HCT116 (cell line): ENCODE results near the gene USP33. TPM values are rescaled to one million over a fixed set of nuclear protein-coding genes. Genes with fewer than 3 reads are reported as not detected.

Source experiments
- ATAC-seq: fragments of 200-7000 bp; cut with Tn5 transposase; 2 replicates; pipeline ENCODE4 v1.9.1; 2020; ENCODE audit warnings: mild to moderate bottlenecking, moderate library complexity
- BruUV-seq: library from RNA; stranded (reverse); fragments of 400-500 nt; replicated peaks from 2 replicates; lab custom pipeline; 2021; lab: Mats Ljungman, UMichigan
- CTCF ChIA-PET: fragments of 300-600 bp; sonication (Branson Sonifier 250); formaldehyde crosslinking; loops from one replicate; lab custom pipeline; 2021; ENCODE audit warnings: antibody characterized with exemption; lab: Charles Lee
- POLR2A ChIA-PET: fragments of 300-600, 350-600 bp; sonication (Branson Sonifier 250); formaldehyde crosslinking; loops from one replicate; lab custom pipeline; 2021; ENCODE audit warnings: antibody characterized with exemption; lab: Charles Lee
- RAD21 ChIA-PET, 2 experiments: fragments of 300-600 bp; sonication (Branson Sonifier 250); formaldehyde crosslinking; loops; one replicate each; lab custom pipeline; 2023; ENCODE audit warnings: low total read pairs in 2 of 2; ENCODE audit not compliant: uncharacterized antibody in 2 of 2, unreplicated experiment in 2 of 2, low non-redundant PET in 1 of 2; lab: Charles Lee
- DNase-seq: peaks from one replicate; pipeline ENCODE4 v3.0.0-alpha.2; 2010; ENCODE audit warnings: low read depth, low spot score
- H2AFZ ChIP-seq: fragments of 200-600 bp; shearing (Covaris generic), sonication (generic); 2 replicates; pipeline ENCODE4 v1.6.1; 2017; ENCODE audit warnings: low read depth, mixed run types, mixed read lengths, antibody characterized with exemption, low read length; ENCODE audit not compliant: poor library complexity, severe bottlenecking
- H3K27ac ChIP-seq: 2 replicates; pipeline ENCODE4 v1.5.1; 2012; ENCODE audit warnings: low read depth, low read length
- H3K27me3 ChIP-seq: fragments of 200-600 bp; sonication (generic); 2 replicates; pipeline ENCODE4 v1.6.1; 2016; ENCODE audit warnings: mixed run types, low read length, mixed read lengths; ENCODE audit not compliant: insufficient read depth
- H3K36me3 ChIP-seq, 2 experiments: fragments of 200-500 bp in 1 of 2; fragments of 200-600 bp in 1 of 2; sonication (Bioruptor generic) in 1 of 2; sonication (generic) in 1 of 2; 2 replicates each; pipeline versions ENCODE4 v1.5.1 to v1.6.1; 2014 to 2016; ENCODE audit warnings: low read length in 2 of 2, inconsistent platforms in 1 of 2, mixed read lengths in 1 of 2, mixed run types in 1 of 2; ENCODE audit not compliant: insufficient read depth in 2 of 2, control insufficient read depth in 1 of 2
- H3K4me1 ChIP-seq, 2 experiments: fragments of 200-600 bp in 1 of 2; sonication (generic) in 1 of 2; 2 replicates each; pipeline versions ENCODE4 v1.5.1 to v1.6.1; 2012 to 2017; ENCODE audit warnings: low read length in 2 of 2, inconsistent platforms in 1 of 2, mild to moderate bottlenecking in 1 of 2, mixed read lengths in 1 of 2, mixed run types in 1 of 2, moderate library complexity in 1 of 2; ENCODE audit not compliant: insufficient read depth in 2 of 2, control insufficient read depth in 1 of 2
- H3K4me2 ChIP-seq: fragments of 200-600 bp; sonication (generic); 2 replicates; pipeline ENCODE4 v1.6.1; 2017; ENCODE audit warnings: mixed run types, low read length, mixed read lengths
- H3K4me3 ChIP-seq, 2 experiments: fragments of 200-600 bp in 1 of 2; sonication (generic) in 1 of 2; replicated peaks in 1 of 2; 2 replicates each; pipeline ENCODE4 v1.5.1; 2011 to 2016; ENCODE audit warnings: low read length in 2 of 2, control low read depth in 1 of 2, low read depth in 1 of 2, mild to moderate bottlenecking in 1 of 2, mixed read lengths in 1 of 2, mixed run types in 1 of 2
- H3K79me2 ChIP-seq: fragments of 200-600 bp; sonication (generic); 2 replicates; pipeline ENCODE4 v1.6.1; 2017; ENCODE audit warnings: mild to moderate bottlenecking, mixed run types, low read length, moderate library complexity, mixed read lengths; ENCODE audit not compliant: insufficient read depth
- H3K9ac ChIP-seq: fragments of 200-600 bp; sonication (generic); 2 replicates; pipeline ENCODE4 v1.6.1; 2016; ENCODE audit warnings: low read length, mixed read lengths
- H3K9me2 ChIP-seq: fragments of 200-600 bp; sonication (generic), shearing (Covaris generic); 2 replicates; pipeline ENCODE4 v1.6.1; 2017; ENCODE audit warnings: mixed run types, mild to moderate bottlenecking, moderate library complexity; ENCODE audit not compliant: insufficient read depth
- H3K9me3 ChIP-seq, 2 experiments: fragments of 200-500 bp in 1 of 2; fragments of 200-600 bp in 1 of 2; sonication (Bioruptor generic) in 1 of 2; sonication (generic) in 1 of 2; 2 replicates each; pipeline ENCODE4 v1.6.1; 2014 to 2017; ENCODE audit warnings: low read length in 2 of 2, mixed read lengths in 2 of 2, inconsistent platforms in 1 of 2, low read depth in 1 of 2, mild to moderate bottlenecking in 1 of 2, mixed run types in 1 of 2, moderate library complexity in 1 of 2; ENCODE audit not compliant: control insufficient read depth in 1 of 2, insufficient read depth in 1 of 2
- H4K20me1 ChIP-seq: fragments of 200-600 bp; sonication (generic), shearing (Covaris generic); 2 replicates; pipeline ENCODE4 v1.6.1; 2017; ENCODE audit warnings: mixed run types, mild to moderate bottlenecking, moderate library complexity; ENCODE audit not compliant: insufficient read depth
- ATF3 ChIP-seq: IDR thresholded peaks from 2 replicates; pipeline ENCODE4 v1.6.1; 2012
- CBX3 ChIP-seq: IDR thresholded peaks from 2 replicates; pipeline ENCODE4 v1.6.1; 2012; ENCODE audit warnings: low read depth
- EZH2phosphoT487 ChIP-seq: fragments of 200-600 bp; IDR thresholded peaks from 2 replicates; pipeline ENCODE4 v1.6.1; 2018; ENCODE audit warnings: antibody characterized with exemption, borderline replicate concordance
- FOSL1 ChIP-seq: IDR thresholded peaks from 2 replicates; pipeline ENCODE4 v1.6.1; 2012; ENCODE audit warnings: low read depth
- JUND ChIP-seq: IDR thresholded peaks from 2 replicates; pipeline ENCODE4 v1.6.1; 2012
- POLR2A ChIP-seq: IDR thresholded peaks from 2 replicates; pipeline ENCODE4 v1.7.0; 2011; ENCODE audit warnings: borderline replicate concordance; ENCODE audit not compliant: insufficient read depth, insufficient read length; ENCODE audit errors: extremely low read depth
- SP1 ChIP-seq: IDR thresholded peaks from 2 replicates; pipeline ENCODE4 v1.6.1; 2012; ENCODE audit warnings: low read depth
- SRF ChIP-seq: IDR thresholded peaks from 2 replicates; pipeline ENCODE4 v1.6.1; 2012; ENCODE audit warnings: low read depth
- TCF7L2 ChIP-seq: IDR thresholded peaks from 2 replicates; pipeline ENCODE4 v1.7.0; 2011; ENCODE audit warnings: borderline replicate concordance, inconsistent platforms; ENCODE audit not compliant: insufficient read depth, insufficient read length; ENCODE audit errors: extremely low read depth
- ZBTB33 ChIP-seq: IDR thresholded peaks from 2 replicates; pipeline ENCODE4 v1.6.1; 2011; ENCODE audit warnings: mild to moderate bottlenecking, low read length, moderate library complexity; ENCODE audit not compliant: insufficient replicate concordance; ENCODE audit errors: extremely low read depth
- intact Hi-C: fragments of 100-400 bp; cut with micrococcal nuclease; formaldehyde crosslinking; loops from 2 replicates; pipeline ENCODE4 v1.10.0; 2022
- total RNA-seq: library from RNA; stranded (reverse); gene quantifications from one replicate; pipeline ENCODE4 v1.2.1, GENCODE V29; 2021; ENCODE audit not compliant: unreplicated experiment
- TF ChIP-seq, protein P1 (sequence below): IDR thresholded peaks from 2 replicates; pipeline ENCODE4 v1.6.1; 2012
- TF ChIP-seq, protein P2 (sequence below), 3 experiments: fragments of 200-600 bp in 1 of 3; sonication (generic) in 1 of 3; IDR thresholded peaks in 2 of 3; conservative IDR thresholded peaks in 1 of 3; 2 replicates each; pipeline ENCODE4 v1.5.1; 2012 to 2017; ENCODE audit warnings: low read depth in 2 of 3, low read length in 2 of 3, antibody characterized with exemption in 1 of 3, borderline replicate concordance in 1 of 3, control low read depth in 1 of 3, mild to moderate bottlenecking in 1 of 3, mixed read lengths in 1 of 3, mixed run types in 1 of 3, moderate library complexity in 1 of 3; ENCODE audit not compliant: insufficient read depth in 1 of 3

The USP33 gene
- total RNA-seq, 1 experiment from 2014 or later = 46.1 TPM

DNA sequence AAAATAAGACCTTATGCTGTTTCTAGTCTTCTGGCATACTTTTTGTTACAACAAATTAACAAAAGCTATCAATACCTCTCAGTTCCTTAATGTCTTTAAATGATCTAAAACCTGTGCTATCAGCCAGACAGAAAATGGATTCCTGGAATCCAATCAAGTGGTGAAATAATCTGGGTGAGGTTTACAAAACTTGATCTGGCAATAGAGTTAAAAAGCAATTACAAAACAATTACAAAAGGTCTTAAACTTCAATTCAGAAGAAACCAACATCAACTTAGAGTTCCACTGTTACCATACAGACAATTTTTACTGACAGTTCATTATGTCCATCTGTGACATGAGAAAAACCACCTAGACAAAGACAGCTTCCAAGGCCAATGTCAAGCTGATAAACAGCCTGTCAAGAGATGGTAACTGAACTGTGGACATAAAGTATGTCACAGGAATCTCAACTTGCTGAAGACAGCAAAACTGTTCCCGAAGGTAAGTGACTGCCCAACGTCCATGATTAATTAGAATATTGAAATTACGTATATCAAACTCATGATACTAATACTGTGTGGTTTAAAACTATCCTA lies 94.6 kb downstream of the USP33 start:
- Histone ChIP-seq H2AFZ (no peak overlapping the region), H3K79me2 (peaks cover 100% of the 10 kb centered on the region), H3K9me2 (no peaks in the 10 kb centered on the region), H3K9ac (no peak overlapping the region), H3K4me3 (no peak overlapping the region), H4K20me1 (peaks cover 26% of the 10 kb centered on the region; the same call in 1 of the 2 replicates), H3K27me3 (no peaks in the 10 kb centered on the region), H3K4me2 (no peak overlapping the region), H3K4me1 (no peaks in the 10 kb centered on the region), H3K27ac (no peak overlapping the region), H3K36me3 (no peaks in the 10 kb centered on the region)
- ATAC-seq (no peak), DNase-seq (no peak)
- ChIA-PET RAD21 (no interaction called here), CTCF (no interaction called here), POLR2A (no interaction called here)
- no TSS peak for BruUV-seq
- TF ChIP-seq, protein P1, sequence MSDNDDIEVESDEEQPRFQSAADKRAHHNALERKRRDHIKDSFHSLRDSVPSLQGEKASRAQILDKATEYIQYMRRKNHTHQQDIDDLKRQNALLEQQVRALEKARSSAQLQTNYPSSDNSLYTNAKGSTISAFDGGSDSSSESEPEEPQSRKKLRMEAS = no peak
- TF ChIP-seq, protein P2, sequence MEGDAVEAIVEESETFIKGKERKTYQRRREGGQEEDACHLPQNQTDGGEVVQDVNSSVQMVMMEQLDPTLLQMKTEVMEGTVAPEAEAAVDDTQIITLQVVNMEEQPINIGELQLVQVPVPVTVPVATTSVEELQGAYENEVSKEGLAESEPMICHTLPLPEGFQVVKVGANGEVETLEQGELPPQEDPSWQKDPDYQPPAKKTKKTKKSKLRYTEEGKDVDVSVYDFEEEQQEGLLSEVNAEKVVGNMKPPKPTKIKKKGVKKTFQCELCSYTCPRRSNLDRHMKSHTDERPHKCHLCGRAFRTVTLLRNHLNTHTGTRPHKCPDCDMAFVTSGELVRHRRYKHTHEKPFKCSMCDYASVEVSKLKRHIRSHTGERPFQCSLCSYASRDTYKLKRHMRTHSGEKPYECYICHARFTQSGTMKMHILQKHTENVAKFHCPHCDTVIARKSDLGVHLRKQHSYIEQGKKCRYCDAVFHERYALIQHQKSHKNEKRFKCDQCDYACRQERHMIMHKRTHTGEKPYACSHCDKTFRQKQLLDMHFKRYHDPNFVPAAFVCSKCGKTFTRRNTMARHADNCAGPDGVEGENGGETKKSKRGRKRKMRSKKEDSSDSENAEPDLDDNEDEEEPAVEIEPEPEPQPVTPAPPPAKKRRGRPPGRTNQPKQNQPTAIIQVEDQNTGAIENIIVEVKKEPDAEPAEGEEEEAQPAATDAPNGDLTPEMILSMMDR (IDR thresholded peaks at IDR 0.05 in 2 of 3, conservative IDR thresholded peaks at IDR 0.05 in 1 of 3; ENCODE audit: borderline replicate concordance in 1 of 3, insufficient read depth in 1 of 3, low read depth in 2 of 3, low read length in 2 of 3) = no peak
- no peak for TF ChIP-seq SP1
- no peak for TF ChIP-seq CBX3
- TF ChIP-seq ZBTB33 = no peak
- TF ChIP-seq ATF3 = no peak
- no peak for TF ChIP-seq TCF7L2
- TF ChIP-seq FOSL1 = no peak
- TF ChIP-seq EZH2phosphoT487 = no peak
- TF ChIP-seq SRF = no peak
- no peak for TF ChIP-seq POLR2A
- no peak for TF ChIP-seq JUND
- TF ChIP-seq, all 23 proteins: peak for 0
- intact Hi-C loops = no loop called here
- H3K9me3 ChIP-seq = no peaks in the 10 kb centered on the region
